Muscle of back (tissue), 13 donors: ENCODE results near the gene PARVB. TPM values are rescaled to one million over a fixed set of nuclear protein-coding genes. Genes with fewer than 3 reads are reported as not detected.

ENCODE experiments used
- DNase-seq, 3 donors: peaks; one replicate each; pipeline versions ENCODE4 v3.0.0 to v3.0.0-alpha.2; 2013
- long read RNA-seq, 9 donors: transcript quantifications; one replicate each; lab custom pipeline, GENCODE V29; 2026
- polyA plus RNA-seq, 10 donors: library from polyadenylated mRNA; unstranded; fragments of 120-200 nt; gene quantifications; one replicate each; pipeline ENCODE4 v1.2.1, GENCODE V29; 2013; ENCODE audit not compliant: insufficient read length in 10 of 10

The PARVB gene
- 10 to 100 TPM; 31.4 to 42.7 (median 39.0) TPM for polyA plus RNA-seq
- long read RNA-seq, donor 1, full-length matches to known transcripts, result 6 of 15 reads
- long read RNA-seq, donor 1, partial matches to known transcripts, result 9 of 15 reads
- long read RNA-seq, donor 1, other reads (novel, unspliced or antisense), result 0 of 15 reads
- long read RNA-seq, donor 2, full-length matches to known transcripts, result 11 of 11 reads
- long read RNA-seq, donor 2, partial matches to known transcripts, result 0 of 11 reads
- long read RNA-seq, donor 2, other reads (novel, unspliced or antisense), result 0 of 11 reads
- long read RNA-seq, donor 3, result 0 reads
- long read RNA-seq, donor 4, full-length matches to known transcripts, result 5 of 5 reads
- long read RNA-seq, donor 4, partial matches to known transcripts, result 0 of 5 reads
- long read RNA-seq, donor 4, other reads (novel, unspliced or antisense), result 0 of 5 reads
- long read RNA-seq, donor 5, full-length matches to known transcripts, result 10 of 10 reads
- long read RNA-seq, donor 5, partial matches to known transcripts, result 0 of 10 reads
- long read RNA-seq, donor 5, other reads (novel, unspliced or antisense), result 0 of 10 reads
- long read RNA-seq, donor 6, full-length matches to known transcripts, result 12 of 18 reads
- long read RNA-seq, donor 6, partial matches to known transcripts, result 6 of 18 reads
- long read RNA-seq, donor 6, other reads (novel, unspliced or antisense), result 0 of 18 reads
- long read RNA-seq, donor 7, full-length matches to known transcripts, result 6 of 6 reads
- long read RNA-seq, donor 7, partial matches to known transcripts, result 0 of 6 reads
- long read RNA-seq, donor 7, other reads (novel, unspliced or antisense), result 0 of 6 reads
- long read RNA-seq, donor 8, full-length matches to known transcripts, result 6 of 6 reads
- long read RNA-seq, donor 8, partial matches to known transcripts, result 0 of 6 reads
- long read RNA-seq, donor 8, other reads (novel, unspliced or antisense), result 0 of 6 reads
- long read RNA-seq, donor 9, full-length matches to known transcripts, result 3 of 3 reads
- long read RNA-seq, donor 9, partial matches to known transcripts, result 0 of 3 reads
- long read RNA-seq, donor 9, other reads (novel, unspliced or antisense), result 0 of 3 reads

GRCh38 chr22:44024288-44024921 lies at the start of gene PARVB:
Gene PARVB, plus strand, starts transcription at chr22:44024302. Its CDS starts 38 bp downstream, at chr22:44024340.
- peak in 1 of 3 donors; percentile 61 for DNase-seq

- no peak for DNase-seq
Measured at GRCh38 chr22:43975041-43975440, 49.1 kb upstream of the PARVB start.

GRCh38 chr22:43976861-43977795 lies 47.0 kb upstream of the PARVB start:
- DNase-seq, result no peak

- DNase-seq, result no peak
Measured at GRCh38 chr22:43978558-43978957, 45.5 kb upstream of the PARVB start.

- no peak for DNase-seq
Measured at GRCh38 chr22:43980579-43980978, 43.5 kb upstream of the PARVB start.

GRCh38 chr22:43980996-43981395 lies 43.1 kb upstream of the PARVB start:
- no peak for DNase-seq

- DNase-seq, result no peak
Measured at GRCh38 chr22:43983808-43984207, 40.3 kb upstream of the PARVB start.

GRCh38 chr22:43985532-43985931 lies 38.6 kb upstream of the PARVB start:
- DNase-seq, result no peak

- DNase-seq, result peak in 1 of 3 donors; percentile 41
Measured at GRCh38 chr22:43988116-43988820, 35.8 kb upstream of the PARVB start.

GRCh38 chr22:43988960-43989359 lies 35.1 kb upstream of the PARVB start:
- no peak for DNase-seq

GRCh38 chr22:43990044-43990443 lies 34.1 kb upstream of the PARVB start:
- no peak for DNase-seq

- no peak for DNase-seq
Measured at GRCh38 chr22:43991316-43992020, 32.6 kb upstream of the PARVB start.

GRCh38 chr22:43992331-43992821 lies 31.7 kb upstream of the PARVB start:
- DNase-seq, result peak in 1 of 3 donors; percentile 9

GRCh38 chr22:43993072-43993760 lies 30.9 kb upstream of the PARVB start:
- DNase-seq, result peak; percentile 39 to 74 (median 68)

GRCh38 chr22:43994006-43994405 lies 30.1 kb upstream of the PARVB start:
- no peak for DNase-seq

GRCh38 chr22:43994416-43994815 lies 29.7 kb upstream of the PARVB start:
- DNase-seq, result no peak

- no peak for DNase-seq
Measured at GRCh38 chr22:43995057-43995685, 28.9 kb upstream of the PARVB start.

- DNase-seq, result no peak
Measured at GRCh38 chr22:43995798-43996169, 28.3 kb upstream of the PARVB start.
